H9 (cell line): ENCODE results near the gene BSPRY. TPM values are rescaled to one million over a fixed set of nuclear protein-coding genes. Genes with fewer than 3 reads are reported as not detected.

Experiments
- DNase-seq: peaks from one replicate; pipeline ENCODE4 v3.0.0-alpha.2; 2017
- H2AFZ ChIP-seq: one replicate; pipeline ENCODE4 v1.6.1; 2013; ENCODE audit warnings: mild to moderate bottlenecking, low read length, control low read depth, moderate library complexity
- H2AK5ac ChIP-seq: 2 replicates; pipeline ENCODE4 v1.6.1; 2013; ENCODE audit warnings: low read length, control low read depth, mixed read lengths; ENCODE audit not compliant: insufficient read length
- H2BK120ac ChIP-seq: one replicate; pipeline ENCODE4 v1.6.1; 2013; ENCODE audit warnings: low read depth, mild to moderate bottlenecking, low read length, control low read depth, inconsistent platforms; ENCODE audit not compliant: poor library complexity, severe bottlenecking
- H2BK12ac ChIP-seq: 2 replicates; pipeline ENCODE4 v1.6.1; 2013; ENCODE audit warnings: low read length, control low read depth, mixed read lengths, low read depth; ENCODE audit not compliant: insufficient read length
- H2BK15ac ChIP-seq: 2 replicates; pipeline ENCODE4 v1.6.1; 2013; ENCODE audit warnings: low read depth, low read length, control low read depth
- H2BK20ac ChIP-seq: one replicate; pipeline ENCODE4 v1.6.1; 2013; ENCODE audit warnings: low read depth, mild to moderate bottlenecking, low read length, control low read depth, inconsistent platforms; ENCODE audit not compliant: poor library complexity, severe bottlenecking
- H2BK5ac ChIP-seq: 2 replicates; pipeline ENCODE4 v1.6.1; 2013; ENCODE audit warnings: low read length, control low read depth, mixed read lengths; ENCODE audit not compliant: insufficient read length
- H3K14ac ChIP-seq: 2 replicates; pipeline ENCODE4 v1.6.1; 2013; ENCODE audit warnings: low read length, control low read depth; ENCODE audit not compliant: insufficient read depth
- H3K18ac ChIP-seq: 2 replicates; pipeline ENCODE4 v1.6.1; 2013; ENCODE audit warnings: low read depth, mild to moderate bottlenecking, mixed read lengths, low read length, control low read depth; ENCODE audit not compliant: insufficient read length
- H3K23ac ChIP-seq: 2 replicates; pipeline ENCODE4 v1.6.1; 2013; ENCODE audit warnings: low read length, control low read depth, mixed read lengths, low read depth; ENCODE audit not compliant: insufficient read length
- H3K23me2 ChIP-seq: 2 replicates; pipeline ENCODE4 v1.6.1; 2013; ENCODE audit warnings: low read depth, mild to moderate bottlenecking, mixed read lengths, low read length, control low read depth; ENCODE audit not compliant: insufficient read length, poor library complexity, severe bottlenecking
- H3K27ac ChIP-seq: 2 replicates; pipeline ENCODE4 v1.5.1; 2013; ENCODE audit warnings: low read length, control low read depth, mixed read lengths, low read depth; ENCODE audit not compliant: insufficient read length
- H3K27me3 ChIP-seq: 2 replicates; pipeline ENCODE4 v1.6.1; 2013; ENCODE audit warnings: low read length, control low read depth, inconsistent platforms; ENCODE audit not compliant: insufficient read depth
- H3K4ac ChIP-seq: 2 replicates; pipeline ENCODE4 v1.6.1; 2013; ENCODE audit warnings: low read depth, mild to moderate bottlenecking, control low read depth, inconsistent platforms, low read length, moderate library complexity
- H3K4me1 ChIP-seq: 2 replicates; pipeline ENCODE4 v1.6.1; 2013; ENCODE audit warnings: low read length, control low read depth, inconsistent platforms; ENCODE audit not compliant: insufficient read depth
- H3K4me2 ChIP-seq: 2 replicates; pipeline ENCODE4 v1.6.1; 2013; ENCODE audit warnings: low read length, control low read depth, mixed read lengths; ENCODE audit not compliant: insufficient read length, insufficient read depth
- H3K56ac ChIP-seq: 2 replicates; pipeline ENCODE4 v1.6.1; 2013; ENCODE audit warnings: low read depth, mild to moderate bottlenecking, mixed read lengths, low read length, control low read depth; ENCODE audit not compliant: insufficient read length
- H3K79me1 ChIP-seq: 2 replicates; pipeline ENCODE4 v1.6.1; 2013; ENCODE audit warnings: low read depth, mild to moderate bottlenecking, moderate library complexity, low read length, control low read depth, inconsistent platforms; ENCODE audit not compliant: insufficient read depth, poor library complexity, severe bottlenecking
- H3K79me2 ChIP-seq: 2 replicates; pipeline ENCODE4 v1.6.1; 2013; ENCODE audit warnings: low read length, control low read depth, inconsistent platforms; ENCODE audit not compliant: insufficient read depth
- H3K9ac ChIP-seq: 2 replicates; pipeline ENCODE4 v1.6.1; 2013; ENCODE audit warnings: low read length, control low read depth, mixed read lengths; ENCODE audit not compliant: insufficient read length; ENCODE audit errors: extremely low read depth
- H3K9me3 ChIP-seq: one replicate; pipeline ENCODE4 v1.6.1; 2013; ENCODE audit warnings: low read depth, low read length, inconsistent platforms; ENCODE audit not compliant: control insufficient read depth
- H3T11ph ChIP-seq: one replicate; pipeline ENCODE4 v1.6.1; 2013; ENCODE audit warnings: mild to moderate bottlenecking, low read length, control low read depth, inconsistent platforms
- H4K20me1 ChIP-seq: one replicate; pipeline ENCODE4 v1.6.1; 2013; ENCODE audit not compliant: control insufficient read depth, insufficient read length, insufficient read depth
- H4K5ac ChIP-seq: 2 replicates; pipeline ENCODE4 v1.6.1; 2013; ENCODE audit warnings: low read depth, mild to moderate bottlenecking, mixed read lengths, low read length, control low read depth; ENCODE audit not compliant: insufficient read length
- H4K8ac ChIP-seq: replicated peaks from 2 replicates; pipeline ENCODE4 v1.6.1; 2013; ENCODE audit warnings: low read length, control low read depth, mixed read lengths, low read depth; ENCODE audit not compliant: insufficient read length
- H4K91ac ChIP-seq: 2 replicates; pipeline ENCODE4 v1.6.1; 2013; ENCODE audit warnings: low read depth, mild to moderate bottlenecking, moderate library complexity, mixed read lengths, low read length, control low read depth; ENCODE audit not compliant: insufficient read length
- H3K27ac Mint-ChIP-seq, 3 experiments: 2 replicates in 2 of 3; 3 replicates in 1 of 3; pipeline ENCODE4 v1.8.0; 2020 to 2021; ENCODE audit warnings: mixed read lengths in 3 of 3, mild to moderate bottlenecking in 1 of 3, moderate library complexity in 1 of 3
- H3K27me3 Mint-ChIP-seq: 2 replicates; pipeline ENCODE4 v1.8.0; 2021; ENCODE audit warnings: low read depth, mild to moderate bottlenecking, moderate library complexity, mixed read lengths
- H3K36me3 Mint-ChIP-seq, 3 experiments: 2 replicates in 2 of 3; 3 replicates in 1 of 3; pipeline ENCODE4 v1.8.0; 2020 to 2021; ENCODE audit warnings: low read depth in 3 of 3, mixed read lengths in 3 of 3; ENCODE audit not compliant: insufficient read depth in 1 of 3
- H3K4me1 Mint-ChIP-seq, 2 experiments: 2 replicates each; pipeline ENCODE4 v1.8.0; 2020; ENCODE audit warnings: mixed read lengths in 2 of 2
- H3K4me3 Mint-ChIP-seq, 2 experiments: 2 replicates in 1 of 2; 3 replicates in 1 of 2; pipeline ENCODE4 v1.8.0; 2020 to 2021; ENCODE audit warnings: mild to moderate bottlenecking in 2 of 2, mixed read lengths in 2 of 2, moderate library complexity in 1 of 2
- H3K9me3 Mint-ChIP-seq, 2 experiments: 2 replicates in 1 of 2; 3 replicates in 1 of 2; pipeline ENCODE4 v1.8.0; 2020; ENCODE audit warnings: mild to moderate bottlenecking in 2 of 2, mixed read lengths in 2 of 2, moderate library complexity in 1 of 2
- WGBS: extraction: QIAGEN DNeasy Blood & Tissue Kit; methylation state at CpG from one replicate; pipeline ENCODE4 v1.1.7; 2013; ENCODE audit warnings: missing lambda C conversion rate, low lambda C conversion rate, mixed read lengths; ENCODE audit not compliant: insufficient read length; ENCODE audit errors: extremely low coverage; 5-methylcytosine and 5-hydroxymethylcytosine counted together
- total RNA-seq: library from RNA; stranded (reverse); gene quantifications from 2 replicates; pipeline ENCODE4 v1.2.1, GENCODE V29; 2021
- TF ChIP-seq, protein P1 (sequence below): fragments of 200-600 bp; sonication (generic); conservative IDR thresholded peaks from 3 replicates; pipeline ENCODE4 v1.8.0; 2021; ENCODE audit warnings: antibody characterized with exemption, mild to moderate bottlenecking

BSPRY gene
- total RNA-seq, 1 experiment from 2014 or later: 4.5 TPM

DNA sequence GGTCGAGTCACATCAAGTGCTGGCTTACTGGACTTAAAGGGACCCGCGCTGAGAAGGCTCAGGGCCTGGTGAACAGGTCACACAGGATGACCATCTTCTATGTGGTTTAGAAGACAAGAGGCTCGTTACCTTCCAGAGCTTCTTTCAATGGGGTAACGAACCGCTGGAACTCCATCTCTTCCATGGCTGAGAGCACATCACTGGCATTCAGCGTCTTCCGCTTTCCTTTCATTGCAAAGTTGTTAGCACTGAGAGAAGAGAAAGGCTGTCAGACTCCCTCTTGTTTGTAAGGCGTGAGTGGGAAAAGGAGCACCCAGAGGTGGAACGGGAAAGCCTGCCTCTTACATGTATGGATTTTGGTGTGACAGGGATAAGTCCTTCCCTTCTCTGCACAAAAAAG lies 60.1 kb downstream of the BSPRY start:
- no peak for DNase-seq
- Histone ChIP-seq H2BK5ac (no peak overlapping the region), H3K56ac (no peak overlapping the region), H2AK5ac (no peak overlapping the region), H4K5ac (no peak overlapping the region), H4K91ac (no peak overlapping the region), H3K79me1 (no peaks in the 10 kb centered on the region), H3K27ac (no peak overlapping the region), H3K9me3 (no peaks in the 10 kb centered on the region), H2BK20ac (no peak overlapping the region), H2BK15ac (no peak overlapping the region), H3K4ac (no peak overlapping the region), H3K14ac (peak overlapping the region; percentile 55; the same call in 1 of the 2 replicates), H3K23ac (no peak overlapping the region), H3K23me2 (peaks cover 11% of the 10 kb centered on the region), H3K9ac (peak overlapping the region; percentile 93), H2BK12ac (no peak overlapping the region), H3K4me2 (peak overlapping the region; percentile 92), H4K8ac (no peak overlapping the region), H2AFZ (no peak overlapping the region), H3K4me1 (no peaks in the 10 kb centered on the region), H3K79me2 (peaks cover 4% of the 10 kb centered on the region; the same call in 1 of the 2 replicates), H2BK120ac (no peak overlapping the region), H3T11ph (no peak overlapping the region), H3K27me3 (no peaks in the 10 kb centered on the region), H4K20me1 (no peaks in the 10 kb centered on the region), H3K18ac (no peak overlapping the region)
- Mint-ChIP-seq H3K27me3 (no peaks in the 10 kb centered on the region), H3K4me1 (peaks cover 9 to 18% of the 10 kb centered on the region in 2 experiments), H3K27ac (peak overlapping the region; percentile 88 to 100 (median 100); a peak in 4 of 7 replicates), H3K4me3 (peak overlapping the region; percentile 98 to 99), H3K36me3 (peaks cover 13 to 36% (median 30%) of the 10 kb centered on the region in 3 experiments; a peak in 6 of 7 replicates), H3K9me3 (no peaks in the 10 kb centered on the region)
- no CpG with 5 or more reads among the region's 10 CpGs for WGBS
- TF ChIP-seq, protein P1, sequence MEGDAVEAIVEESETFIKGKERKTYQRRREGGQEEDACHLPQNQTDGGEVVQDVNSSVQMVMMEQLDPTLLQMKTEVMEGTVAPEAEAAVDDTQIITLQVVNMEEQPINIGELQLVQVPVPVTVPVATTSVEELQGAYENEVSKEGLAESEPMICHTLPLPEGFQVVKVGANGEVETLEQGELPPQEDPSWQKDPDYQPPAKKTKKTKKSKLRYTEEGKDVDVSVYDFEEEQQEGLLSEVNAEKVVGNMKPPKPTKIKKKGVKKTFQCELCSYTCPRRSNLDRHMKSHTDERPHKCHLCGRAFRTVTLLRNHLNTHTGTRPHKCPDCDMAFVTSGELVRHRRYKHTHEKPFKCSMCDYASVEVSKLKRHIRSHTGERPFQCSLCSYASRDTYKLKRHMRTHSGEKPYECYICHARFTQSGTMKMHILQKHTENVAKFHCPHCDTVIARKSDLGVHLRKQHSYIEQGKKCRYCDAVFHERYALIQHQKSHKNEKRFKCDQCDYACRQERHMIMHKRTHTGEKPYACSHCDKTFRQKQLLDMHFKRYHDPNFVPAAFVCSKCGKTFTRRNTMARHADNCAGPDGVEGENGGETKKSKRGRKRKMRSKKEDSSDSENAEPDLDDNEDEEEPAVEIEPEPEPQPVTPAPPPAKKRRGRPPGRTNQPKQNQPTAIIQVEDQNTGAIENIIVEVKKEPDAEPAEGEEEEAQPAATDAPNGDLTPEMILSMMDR: no peak
